HUES48 (cell line): Measurements from ENCODE around the gene KDF1.

Experiments used
- H3K27ac ChIP-seq: one replicate; pipeline ENCODE4 v1.7.0; 2013; ENCODE audit warnings: low read depth, low read length, inconsistent platforms
- H3K27me3 ChIP-seq: 2 replicates; pipeline ENCODE4 v1.6.1; 2013; ENCODE audit warnings: mild to moderate bottlenecking, low read length; ENCODE audit not compliant: control insufficient read depth, insufficient read depth
- H3K36me3 ChIP-seq: 2 replicates; pipeline ENCODE4 v1.6.1; 2013; ENCODE audit warnings: low read length; ENCODE audit not compliant: control insufficient read depth, insufficient read depth
- H3K4me1 ChIP-seq: 2 replicates; pipeline ENCODE4 v1.6.1; 2013; ENCODE audit warnings: mild to moderate bottlenecking, low read length; ENCODE audit not compliant: control insufficient read depth, insufficient read depth
- H3K4me3 ChIP-seq: 2 replicates; pipeline ENCODE4 v1.5.1; 2013; ENCODE audit warnings: mild to moderate bottlenecking, low read depth, low read length
- H3K9ac ChIP-seq: 2 replicates; pipeline ENCODE4 v1.6.1; 2013; ENCODE audit warnings: mild to moderate bottlenecking, low read depth, low read length, moderate library complexity
- H3K9me3 ChIP-seq: 2 replicates; pipeline ENCODE4 v1.6.1; 2013; ENCODE audit warnings: low read length; ENCODE audit not compliant: control insufficient read depth, insufficient read depth

The KDF1 gene

DNA sequence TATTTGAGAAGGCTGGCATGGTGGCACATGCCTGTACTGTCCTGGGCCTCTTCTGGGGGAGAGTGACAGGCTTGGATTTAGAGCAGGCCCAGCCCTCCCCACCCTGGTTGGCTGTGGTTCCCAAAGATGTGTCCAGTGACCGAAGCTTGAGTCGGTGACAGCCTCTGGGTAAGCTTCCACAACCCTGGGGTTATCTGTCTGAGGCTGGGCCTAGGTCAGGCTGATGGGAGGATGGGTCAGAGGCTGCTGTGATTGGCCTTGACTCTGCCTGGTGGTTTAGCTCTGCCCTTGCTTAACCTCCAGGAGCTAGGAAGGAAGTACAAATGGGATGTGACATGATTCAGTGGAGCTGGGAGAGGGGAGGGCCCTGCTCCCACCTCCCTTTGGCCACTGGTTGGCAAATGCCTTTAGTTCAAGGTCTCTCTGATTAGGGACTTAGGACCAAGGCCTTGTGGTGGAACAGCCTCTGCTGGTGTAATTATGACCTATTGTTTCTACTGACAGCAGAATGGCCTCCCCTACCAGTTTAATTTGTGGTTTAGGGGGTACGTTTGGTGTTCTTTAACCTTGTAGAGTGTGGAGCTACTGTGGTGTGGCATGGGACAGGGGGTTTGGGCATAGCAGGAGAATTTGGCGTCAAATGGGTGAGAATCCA is 22.1 kb downstream of the KDF1 start:
- no peak overlapping the region for H3K9ac ChIP-seq
- H3K4me3 ChIP-seq = no peak overlapping the region
- peaks cover 68% of the 10 kb centered on the region for H3K36me3 ChIP-seq
- no peaks in the 10 kb centered on the region for H3K9me3 ChIP-seq
- no peak overlapping the region for H3K27ac ChIP-seq
- H3K4me1 ChIP-seq = no peaks in the 10 kb centered on the region
- no peaks in the 10 kb centered on the region for H3K27me3 ChIP-seq

DNA sequence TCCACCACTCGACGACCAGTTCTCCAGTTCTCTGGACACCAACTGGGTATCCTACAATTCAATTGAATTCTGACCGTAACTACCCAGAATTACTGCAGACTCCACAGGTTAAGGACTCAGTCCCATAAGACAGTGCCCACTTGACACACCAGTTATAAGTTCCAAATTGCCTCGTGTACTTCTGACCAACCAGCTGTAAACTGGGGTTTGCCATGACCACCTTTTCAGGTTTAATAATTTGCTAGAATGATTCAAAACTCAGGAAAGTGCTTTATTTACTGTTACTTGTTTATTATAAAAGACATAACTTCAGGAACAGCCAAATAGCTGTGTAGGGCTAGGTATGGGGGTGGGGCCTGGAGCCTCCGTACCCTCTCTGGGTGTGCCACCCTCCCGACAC is 23.4 kb downstream of the KDF1 start:
- peaks cover 63% of the 10 kb centered on the region for H3K36me3 ChIP-seq

DNA sequence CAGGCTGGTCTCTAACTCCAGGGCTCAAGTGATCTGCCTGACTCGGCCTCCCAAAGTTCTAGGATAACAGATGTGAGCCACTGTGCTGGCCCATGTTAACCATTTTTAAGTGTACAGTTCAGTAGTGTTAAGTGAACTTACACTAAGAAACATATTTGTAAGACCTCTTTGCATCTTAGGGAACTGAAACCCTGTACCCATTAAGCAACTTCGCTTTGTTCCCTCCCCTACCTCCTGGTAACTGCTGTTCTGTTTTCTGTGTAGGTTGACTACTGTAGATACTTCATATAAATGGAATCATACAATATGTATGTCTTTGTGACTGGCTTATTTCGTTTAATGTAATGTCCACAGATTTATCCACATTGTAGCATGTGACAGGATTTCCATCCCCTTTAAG is 27.7 kb downstream of the KDF1 start:
- H3K4me1 ChIP-seq = no peaks in the 10 kb centered on the region
- no peaks in the 10 kb centered on the region for H3K27me3 ChIP-seq
- H3K36me3 ChIP-seq = peaks cover 65% of the 10 kb centered on the region
- H3K9me3 ChIP-seq = no peaks in the 10 kb centered on the region
- H3K4me3 ChIP-seq = no peak overlapping the region
- H3K27ac ChIP-seq = no peak overlapping the region
- H3K9ac ChIP-seq = no peak overlapping the region

More for the DNA sequence above, 23.4 kb downstream of the KDF1 start:
- Histone ChIP-seq H3K27me3 (no peaks in the 10 kb centered on the region), H3K4me1 (no peaks in the 10 kb centered on the region), H3K9me3 (no peaks in the 10 kb centered on the region), H3K27ac (no peak overlapping the region), H3K4me3 (no peak overlapping the region), H3K9ac (no peak overlapping the region)

DNA sequence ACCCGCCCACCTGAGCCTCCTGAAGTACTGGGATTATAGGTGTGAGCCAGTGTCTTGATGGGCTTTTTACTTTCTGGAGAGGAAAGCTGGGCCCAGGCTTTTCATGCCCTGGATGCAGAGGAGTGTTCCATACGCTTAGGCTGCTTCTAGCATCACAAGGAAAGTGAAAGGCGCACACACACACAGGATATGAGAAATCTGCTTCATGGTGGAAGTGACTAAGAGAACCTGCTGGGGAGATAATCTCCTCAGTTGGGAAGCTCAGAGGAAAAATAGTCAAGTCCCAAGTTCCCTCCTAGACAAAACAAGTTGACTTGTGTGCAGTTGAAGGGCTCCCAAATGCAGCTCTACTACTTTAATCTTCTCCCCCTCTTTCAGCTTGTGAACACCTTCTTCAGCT is 36.6 kb downstream of the KDF1 start:
- no peak overlapping the region for H3K4me3 ChIP-seq
- H3K4me1 ChIP-seq = peaks cover 9% of the 10 kb centered on the region; the same call in 1 of the 2 replicates
- no peak overlapping the region for H3K9ac ChIP-seq
- H3K36me3 ChIP-seq = peaks cover 52% of the 10 kb centered on the region
- no peaks in the 10 kb centered on the region for H3K9me3 ChIP-seq
- H3K27ac ChIP-seq = peak overlapping the region; percentile 6
- no peaks in the 10 kb centered on the region for H3K27me3 ChIP-seq

DNA sequence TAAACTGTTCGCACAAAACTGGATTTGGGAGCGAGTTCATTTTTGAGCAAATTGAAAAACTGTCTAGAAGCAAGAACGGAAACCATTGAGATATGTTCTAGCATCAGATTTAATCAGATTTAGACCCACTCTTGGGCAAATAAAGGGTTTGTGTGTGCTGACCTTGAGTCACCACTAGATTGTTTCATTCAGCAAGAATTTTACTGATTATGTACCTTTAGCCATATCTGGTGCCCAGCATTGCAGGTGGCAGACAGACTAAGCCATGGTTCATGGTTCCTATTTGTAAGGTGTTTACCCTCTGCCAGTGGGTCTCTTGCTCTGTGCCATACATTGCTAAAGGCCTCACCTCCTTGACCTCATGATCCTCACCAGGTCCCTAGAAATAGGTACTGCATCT is 37.4 kb downstream of the KDF1 start:
- peaks cover 9% of the 10 kb centered on the region; the same call in 1 of the 2 replicates for H3K4me1 ChIP-seq
- H3K9me3 ChIP-seq = no peaks in the 10 kb centered on the region
- H3K9ac ChIP-seq = no peak overlapping the region
- peak overlapping the region; percentile 91 for H3K4me3 ChIP-seq
- peaks cover 44% of the 10 kb centered on the region for H3K36me3 ChIP-seq
- no peaks in the 10 kb centered on the region for H3K27me3 ChIP-seq
- H3K27ac ChIP-seq = no peak overlapping the region

DNA sequence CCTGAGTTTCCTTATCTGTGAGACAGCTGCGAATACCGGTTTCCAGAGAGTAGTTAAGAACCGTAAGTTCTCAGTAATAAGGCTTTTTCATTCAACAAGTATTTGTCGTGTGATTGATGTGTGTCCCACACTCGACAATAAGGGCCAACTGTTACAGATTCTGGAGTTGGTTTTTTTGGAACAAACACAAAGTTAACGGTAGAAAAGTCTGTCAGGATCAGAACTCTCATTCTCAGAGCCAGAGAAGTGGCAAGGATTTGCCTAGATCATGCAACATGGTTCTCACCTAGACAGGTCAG is 37.9 kb downstream of the KDF1 start:
- Histone ChIP-seq H3K4me3 (peak overlapping the region; percentile 91), H3K36me3 (peaks cover 39% of the 10 kb centered on the region), H3K27ac (peak overlapping the region; percentile 2), H3K4me1 (peaks cover 9% of the 10 kb centered on the region; the same call in 1 of the 2 replicates), H3K9ac (peak overlapping the region; percentile 89), H3K9me3 (no peaks in the 10 kb centered on the region), H3K27me3 (no peaks in the 10 kb centered on the region)

DNA sequence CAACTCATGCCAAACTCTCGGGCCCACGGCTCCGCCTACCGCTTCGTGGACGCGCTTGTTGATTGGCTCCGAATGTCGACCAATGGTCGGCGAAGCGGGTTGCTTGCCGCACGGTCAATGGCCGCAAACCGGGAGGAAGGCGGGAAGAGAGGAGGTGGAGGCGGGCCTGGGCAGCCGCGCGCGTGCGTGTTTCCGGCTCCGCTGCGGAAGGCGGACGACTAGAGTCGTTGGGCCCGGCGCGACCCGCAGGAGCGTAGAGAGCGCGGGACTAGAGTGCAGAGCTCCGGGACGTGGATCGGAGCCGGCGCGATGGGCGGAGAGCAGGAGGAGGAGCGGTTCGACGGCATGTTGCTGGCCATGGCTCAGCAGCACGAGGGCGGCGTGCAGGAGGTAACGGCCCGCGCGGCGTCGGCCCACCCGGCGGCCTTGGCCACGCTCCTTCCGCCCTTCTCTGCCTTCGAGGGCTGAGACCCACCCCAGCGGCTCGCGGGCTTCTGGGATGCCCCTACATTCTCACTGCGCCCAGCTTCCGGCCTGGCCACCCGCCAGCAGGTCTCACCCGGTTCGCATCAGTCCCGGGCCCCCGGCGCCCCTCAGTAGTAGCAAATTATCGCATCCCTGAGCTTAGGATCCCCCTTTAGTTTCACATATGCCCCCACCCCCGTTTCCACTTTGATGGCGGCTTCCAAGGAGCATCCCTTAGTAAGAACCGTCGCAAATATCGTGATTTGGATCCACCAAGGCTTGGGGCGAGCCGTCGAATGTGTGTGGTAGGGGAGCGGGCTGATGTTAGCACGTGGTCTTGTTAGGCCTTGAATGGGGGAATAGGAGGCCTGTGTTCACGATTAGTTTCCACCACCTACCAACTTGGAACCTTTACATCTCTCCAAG is 38.5 kb downstream of the KDF1 start, which contains the start of gene NUDC:
TSS of gene NUDC (plus strand) at position 204 of the 891 bp plus-strand sequence. CDS start at position 310, 106 bp downstream.
- Histone ChIP-seq H3K27me3 (no peaks in the 10 kb centered on the region), H3K27ac (peak within 1 kb of the TSS; percentile 81), H3K36me3 (peaks cover 33% of the 10 kb centered on the region), H3K9me3 (no peaks in the 10 kb centered on the region), H3K4me1 (peaks cover 9% of the 10 kb centered on the region; the same call in 1 of the 2 replicates), H3K9ac (peak within 1 kb of the TSS; percentile 89), H3K4me3 (peak within 1 kb of the TSS; percentile 91)

DNA sequence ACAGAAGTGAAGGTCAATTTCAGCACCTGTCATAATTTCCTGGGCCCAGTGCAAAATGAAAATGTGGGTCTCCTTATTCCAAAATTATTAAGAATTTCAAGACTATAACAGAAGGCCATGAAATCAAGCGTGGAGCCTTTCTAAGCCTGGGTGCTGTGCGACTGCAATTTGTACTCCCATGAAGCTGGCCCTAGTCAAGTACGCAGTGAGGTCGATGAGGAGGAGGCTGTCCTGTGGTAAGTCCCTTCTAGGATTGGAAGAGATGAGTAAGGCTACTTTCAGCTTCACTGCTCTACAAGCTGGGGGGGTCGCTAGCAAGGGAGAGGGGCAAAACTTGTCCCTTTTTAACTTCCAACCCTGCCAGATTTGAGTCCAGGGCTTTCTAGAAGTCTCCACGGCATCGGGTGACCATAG is 39.1 kb downstream of the KDF1 start:
- Histone ChIP-seq H3K4me1 (peaks cover 9% of the 10 kb centered on the region; the same call in 1 of the 2 replicates), H3K36me3 (peaks cover 27% of the 10 kb centered on the region), H3K27me3 (no peaks in the 10 kb centered on the region), H3K4me3 (peak overlapping the region; percentile 91), H3K9me3 (no peaks in the 10 kb centered on the region), H3K27ac (peak overlapping the region; percentile 38), H3K9ac (no peak overlapping the region)

DNA sequence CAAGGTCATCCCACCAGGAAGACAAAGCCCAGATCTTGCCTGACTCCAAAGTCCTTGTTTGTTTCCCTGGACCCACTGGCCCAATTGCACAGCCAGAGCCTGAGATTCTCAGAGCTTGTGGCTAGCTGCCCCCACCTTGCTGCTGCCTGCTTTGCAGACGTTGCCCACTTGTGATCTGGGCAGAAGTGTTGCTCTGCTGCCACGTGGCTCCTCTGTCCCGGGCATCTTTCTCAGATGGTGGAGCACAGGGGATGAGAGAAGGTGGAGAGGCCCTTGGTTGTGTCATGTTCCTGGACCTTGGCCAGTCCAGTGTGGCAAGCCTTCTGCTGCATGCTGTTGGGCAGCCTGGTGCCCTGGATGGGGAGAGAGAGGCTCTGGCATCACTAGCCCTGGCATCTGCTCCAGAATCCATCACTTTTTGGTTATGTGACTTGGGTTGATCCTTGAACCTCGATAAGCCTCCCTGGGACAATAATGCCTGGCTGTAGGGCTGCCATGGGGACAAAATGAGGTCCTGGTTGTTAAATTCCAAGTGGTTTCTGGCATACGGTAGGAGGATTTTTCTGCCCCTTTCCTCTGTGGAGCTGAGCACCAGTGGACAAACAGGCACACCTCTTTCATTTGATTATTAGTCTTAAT is 44.9 kb downstream of the KDF1 start:
- Histone ChIP-seq H3K9ac (no peak overlapping the region), H3K36me3 (no peaks in the 10 kb centered on the region), H3K9me3 (no peaks in the 10 kb centered on the region), H3K27me3 (no peaks in the 10 kb centered on the region), H3K4me3 (no peak overlapping the region), H3K4me1 (no peaks in the 10 kb centered on the region), H3K27ac (no peak overlapping the region)

DNA sequence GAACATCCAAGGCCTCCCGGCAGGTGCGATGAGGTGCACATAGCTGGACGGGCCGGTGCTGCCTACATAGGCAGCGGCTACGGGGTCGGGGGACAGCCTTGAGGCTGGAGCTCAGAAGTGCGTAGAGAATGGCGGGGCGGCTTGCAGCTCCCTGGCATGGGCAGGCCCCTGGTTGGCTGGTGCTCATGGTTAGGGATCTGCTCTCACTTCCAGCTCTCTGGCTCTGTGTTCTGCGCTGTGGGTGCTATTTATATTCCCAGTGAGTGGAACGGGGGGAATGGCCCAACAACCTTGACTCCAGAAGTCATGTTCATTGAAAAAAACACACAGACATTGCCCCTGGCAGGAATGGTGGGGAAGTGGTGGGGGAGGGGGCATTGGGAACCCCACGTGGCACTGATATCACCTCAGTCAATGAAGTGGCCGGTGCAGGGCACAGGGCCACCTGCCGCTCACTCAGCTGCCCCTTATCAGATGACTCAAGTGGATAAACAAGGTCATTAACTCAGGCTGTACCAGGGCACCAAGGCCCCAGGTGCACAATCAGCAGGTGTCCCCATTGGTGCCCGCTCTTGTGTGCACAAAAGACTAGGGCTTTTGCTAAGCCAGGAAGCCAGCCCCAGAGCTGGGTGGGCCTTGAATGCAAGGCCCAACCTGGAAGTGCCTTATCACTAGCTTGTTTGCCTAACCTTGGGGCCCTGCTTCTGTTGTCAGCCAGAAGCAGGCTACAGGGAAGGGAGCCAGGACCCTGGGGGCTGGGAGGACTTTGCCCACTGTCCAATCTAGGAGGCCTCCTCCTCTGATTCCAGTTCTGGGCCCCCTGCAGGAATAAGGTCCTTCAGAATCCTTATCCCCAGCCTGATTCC is 46.3 kb downstream of the KDF1 start, which contains the start of gene NR0B2:
TSS of gene NR0B2 (minus strand) at position 222 of the 866 bp plus-strand sequence. CDS start at position 187, 35 bp downstream.
- Histone ChIP-seq H3K27ac (peak within 1 kb of the TSS; percentile 7), H3K9me3 (no peaks in the 10 kb centered on the region), H3K9ac (no peak within 1 kb of the TSS), H3K27me3 (no peaks in the 10 kb centered on the region), H3K36me3 (no peaks in the 10 kb centered on the region), H3K4me1 (no peaks in the 10 kb centered on the region), H3K4me3 (no peak within 1 kb of the TSS)
